Stimulated activated CD4-positive, alpha-beta T cell treated with anti-CD3 and anti-CD28 coated beads, Interleukin-1b, Interleukin-23, amount 100 ng/mL, for 4 hours (primary cell): ENCODE data around the gene ETS2.

Experiments
- DNase-seq, 2 donors: peaks; one replicate each; pipeline ENCODE4 v3.0.0-alpha.2; 2020; ENCODE audit warnings: low read depth in 2 of 2

Gene ETS2

DNA sequence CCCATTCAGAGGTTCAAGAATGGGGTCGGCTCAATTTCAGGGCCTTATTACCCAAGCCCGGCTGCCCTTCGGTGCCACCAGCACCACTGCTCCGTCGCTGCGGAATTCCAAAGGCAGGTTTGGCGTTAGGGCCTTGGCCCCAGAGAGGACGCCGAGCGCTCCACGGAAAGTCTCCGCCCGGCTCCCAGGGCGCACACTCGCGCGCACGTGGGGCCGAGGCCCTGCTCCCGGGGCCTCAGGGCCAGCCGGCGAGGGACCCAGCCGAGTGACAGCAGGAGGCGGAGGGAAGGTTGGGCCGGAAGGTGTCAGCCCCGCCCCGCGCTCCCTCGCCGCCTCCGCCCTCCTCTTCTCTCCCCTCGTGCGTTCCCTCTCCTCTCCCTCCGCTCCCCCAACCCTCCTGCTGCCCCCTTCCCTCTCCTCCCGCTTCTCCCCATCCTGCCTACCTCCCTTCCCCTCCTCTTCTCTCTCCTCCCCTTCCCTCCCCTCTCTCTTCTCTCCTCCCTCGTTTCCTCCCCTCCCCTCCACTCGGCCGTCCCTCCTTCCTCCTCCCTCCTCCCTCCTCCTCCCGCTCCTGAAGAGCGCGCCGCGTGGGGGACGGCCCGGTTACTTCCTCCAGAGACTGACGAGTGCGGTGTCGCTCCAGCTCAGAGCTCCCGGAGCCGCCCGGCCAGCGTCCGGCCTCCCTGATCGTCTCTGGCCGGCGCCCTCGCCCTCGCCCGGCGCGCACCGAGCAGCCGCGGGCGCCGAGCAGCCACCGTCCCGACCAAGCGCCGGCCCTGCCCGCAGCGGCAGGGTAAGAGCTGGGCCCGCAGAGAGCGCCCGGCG lies at the start of gene ETS2:
Gene ETS2, plus strand, starts transcription at position 602 of the 825 bp plus-strand sequence. CDS start 4,106 bp downstream, outside the sequence.
- peak; percentile 63 to 72 for DNase-seq

DNA sequence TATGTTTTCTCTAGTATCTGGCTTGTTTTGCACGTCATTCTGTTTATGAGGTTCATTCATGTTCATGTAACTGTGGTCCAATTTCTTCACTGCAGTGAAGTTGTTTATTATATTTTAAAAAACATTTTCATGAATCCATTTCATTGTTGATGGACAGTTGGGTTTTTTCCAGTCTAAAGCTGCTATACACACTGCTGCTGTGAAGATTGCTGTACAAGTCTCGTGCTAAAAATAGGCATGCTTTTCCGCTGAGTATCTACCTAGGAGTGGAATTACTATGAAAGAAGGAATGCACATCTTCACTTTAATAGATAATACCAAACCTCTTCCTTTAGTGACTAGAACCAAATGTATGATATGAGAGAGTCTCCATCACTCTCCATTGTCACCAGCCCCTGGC lies 49.0 kb upstream of the ETS2 start:
- no peak for DNase-seq

DNA sequence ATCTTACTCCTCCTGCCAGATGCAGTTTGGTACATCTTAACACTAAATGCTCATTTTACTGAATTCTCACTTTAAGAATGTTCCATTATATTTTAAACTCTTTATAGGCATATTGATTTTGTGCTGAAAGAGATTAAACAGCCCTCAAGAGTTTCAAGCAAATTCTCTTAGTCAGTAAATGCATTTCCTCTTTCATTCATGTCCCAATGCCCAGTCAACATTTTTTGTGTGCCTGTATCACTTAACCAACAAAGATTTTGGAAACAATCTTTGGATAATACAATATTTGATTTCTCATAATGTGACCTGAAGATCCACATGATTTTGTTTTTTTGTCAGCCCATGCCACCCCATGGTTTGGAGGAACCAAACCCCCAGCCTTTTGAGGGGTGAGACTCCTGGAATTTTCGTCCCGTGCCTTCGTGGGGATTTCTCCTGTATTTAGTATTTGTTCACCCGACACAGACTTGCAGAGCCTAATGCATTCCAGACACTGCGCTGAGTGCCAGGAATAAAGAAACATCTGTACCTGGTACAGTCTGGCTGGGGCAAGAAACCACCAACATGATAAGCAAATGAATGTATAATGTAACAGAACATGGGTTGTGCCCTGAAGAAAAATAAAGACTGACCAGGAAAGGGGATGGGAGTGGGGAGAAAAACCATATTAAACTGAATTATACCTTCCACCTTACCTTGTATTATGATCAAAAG lies 47.1 kb upstream of the ETS2 start:
- DNase-seq, result no peak

DNA sequence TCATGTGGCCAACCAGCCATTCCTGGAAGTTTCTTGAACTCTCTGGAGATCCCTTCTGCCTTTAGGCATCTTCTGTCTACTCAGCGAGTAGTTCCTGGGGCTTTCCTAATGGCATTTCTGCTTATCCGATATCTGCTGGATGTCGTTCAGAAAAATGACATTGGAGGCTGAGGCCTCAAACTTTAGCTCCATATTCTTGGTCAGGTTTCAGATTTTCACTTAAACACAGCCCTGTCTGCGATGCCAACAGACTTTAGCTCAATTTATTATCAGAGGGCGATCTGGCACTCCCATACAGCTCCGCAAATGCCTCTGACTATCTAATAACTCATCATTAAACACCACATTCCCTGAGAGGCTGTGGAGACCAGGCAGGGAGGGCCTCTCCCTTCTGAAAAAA lies 46.3 kb upstream of the ETS2 start:
- no peak for DNase-seq

DNA sequence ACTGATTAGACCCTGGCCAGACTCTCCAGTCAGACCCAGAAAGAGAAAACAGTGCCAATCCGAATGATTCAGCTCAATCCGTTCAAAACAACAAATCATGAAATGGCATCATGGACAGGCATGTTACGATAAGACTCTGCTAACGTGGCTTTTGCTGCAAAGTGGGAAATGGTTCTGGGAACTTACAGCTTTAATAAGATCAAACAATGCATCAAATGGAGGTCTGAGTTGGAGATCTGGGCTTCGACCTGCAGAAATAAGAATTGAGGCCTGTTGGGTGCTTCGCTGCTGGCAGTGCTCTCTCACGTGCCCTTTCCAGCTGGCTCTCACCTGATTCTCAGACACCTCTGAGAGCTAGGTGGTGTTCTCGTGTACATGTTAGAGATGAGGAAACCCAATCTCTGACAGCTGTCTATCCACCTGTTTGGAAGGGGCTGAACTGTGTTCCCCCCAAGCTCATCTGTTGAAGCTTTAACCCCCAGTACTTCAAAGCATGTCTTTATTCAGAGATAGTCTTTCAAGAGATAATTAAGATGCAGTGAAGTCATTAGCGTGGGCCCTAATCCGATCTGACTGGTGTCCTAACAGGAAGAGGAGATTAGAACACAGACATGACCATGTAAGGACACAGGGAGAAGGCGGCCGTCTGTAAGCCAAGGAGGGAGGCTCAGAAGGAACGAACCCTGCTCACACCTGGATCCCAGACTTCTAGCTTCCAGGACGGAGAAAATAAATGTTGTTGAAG lies 45.5 kb upstream of the ETS2 start:
- no peak for DNase-seq

DNA sequence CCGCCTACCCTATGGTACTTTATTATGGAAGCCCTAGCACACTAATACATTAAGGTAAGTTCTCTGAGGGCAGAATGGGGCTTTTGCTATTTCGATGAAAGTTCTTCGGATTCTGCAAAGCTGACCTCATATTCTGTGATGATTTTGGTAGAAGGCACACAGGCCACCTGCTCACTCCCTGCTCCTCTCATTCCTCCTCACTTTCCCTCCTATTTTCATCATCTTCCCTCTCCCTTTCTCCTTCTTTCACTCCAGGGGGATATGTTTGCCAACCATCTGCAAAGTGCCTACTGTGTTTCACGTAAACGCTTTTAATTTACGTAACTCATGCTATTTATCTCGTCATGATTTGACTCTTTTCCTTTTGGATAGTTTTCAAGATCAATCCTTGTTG lies 45.0 kb upstream of the ETS2 start:
- DNase-seq, result no peak

DNA sequence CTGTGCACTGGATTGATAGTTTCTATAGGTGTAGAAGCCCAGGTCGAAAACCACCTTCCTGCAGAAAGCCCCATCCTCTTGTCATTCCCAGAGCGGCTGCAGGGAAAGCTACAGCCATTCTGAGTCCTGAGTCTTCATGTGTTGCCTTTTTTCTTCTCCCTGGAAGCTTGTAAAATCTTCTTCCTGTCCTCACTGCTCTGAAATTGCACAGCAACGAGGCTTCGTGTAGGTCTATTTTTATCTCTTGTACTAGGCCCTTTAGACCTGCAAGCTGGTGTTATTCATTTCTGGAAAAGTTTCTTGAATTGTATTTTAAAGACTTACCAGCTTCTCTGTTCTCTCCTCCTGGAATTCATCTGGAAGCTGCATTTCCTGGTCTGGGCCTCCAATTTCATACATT lies 44.2 kb upstream of the ETS2 start:
- no peak for DNase-seq

DNA sequence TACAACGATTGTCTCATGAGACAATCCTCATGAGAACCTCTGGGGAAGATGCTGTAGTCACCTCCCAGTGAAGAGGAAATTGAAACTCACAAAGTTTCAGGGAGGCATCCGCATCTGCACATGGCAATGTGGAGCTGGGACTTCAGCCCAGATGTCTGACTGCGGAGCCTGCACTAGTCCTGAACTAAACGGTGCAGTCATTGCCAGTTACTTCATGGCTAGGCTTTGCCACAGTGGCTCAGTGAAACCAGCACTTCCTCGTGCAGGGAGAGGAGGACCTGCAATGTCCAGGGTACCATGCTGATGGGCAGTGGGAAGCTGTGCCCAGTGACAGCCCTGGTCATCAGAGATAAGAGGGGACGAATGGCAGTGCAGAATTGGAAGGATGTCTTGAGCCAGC lies 40.7 kb upstream of the ETS2 start:
- DNase-seq, result no peak

DNA sequence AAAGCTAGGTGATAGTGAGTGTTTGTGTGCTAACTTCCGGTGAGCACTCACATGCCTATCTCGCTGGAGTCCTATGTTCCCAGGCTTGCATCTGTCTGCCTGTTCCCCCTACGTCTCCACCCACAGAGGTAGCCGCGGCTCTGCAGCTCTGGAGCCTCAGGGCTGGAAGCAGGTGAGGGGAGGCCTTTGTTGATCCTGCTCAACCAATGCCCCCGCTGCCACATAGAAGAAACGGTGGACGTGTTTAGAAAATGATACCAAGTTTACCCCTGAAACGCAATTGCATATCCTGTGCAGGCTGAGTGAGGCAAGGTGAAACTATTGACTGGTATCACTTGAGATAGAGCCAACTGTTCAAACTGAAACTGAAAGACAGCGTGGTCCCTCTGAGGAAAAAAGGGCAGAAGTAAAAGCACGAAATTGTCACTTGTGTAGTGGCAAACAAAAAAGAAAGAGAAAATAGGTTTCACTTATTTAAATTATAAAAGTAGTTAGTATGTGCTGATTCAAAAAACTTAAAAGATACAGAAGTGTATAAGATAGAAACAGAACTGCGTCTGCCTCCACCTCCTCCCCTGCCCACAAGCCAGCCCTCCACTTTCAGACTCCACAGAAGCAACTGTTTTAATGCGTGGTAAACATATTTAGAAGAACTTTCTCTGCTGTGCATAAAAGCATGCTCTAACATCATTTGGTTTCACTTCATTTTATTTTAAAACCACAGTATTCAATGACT lies 38.6 kb upstream of the ETS2 start:
- peak; percentile 39 for DNase-seq

DNA sequence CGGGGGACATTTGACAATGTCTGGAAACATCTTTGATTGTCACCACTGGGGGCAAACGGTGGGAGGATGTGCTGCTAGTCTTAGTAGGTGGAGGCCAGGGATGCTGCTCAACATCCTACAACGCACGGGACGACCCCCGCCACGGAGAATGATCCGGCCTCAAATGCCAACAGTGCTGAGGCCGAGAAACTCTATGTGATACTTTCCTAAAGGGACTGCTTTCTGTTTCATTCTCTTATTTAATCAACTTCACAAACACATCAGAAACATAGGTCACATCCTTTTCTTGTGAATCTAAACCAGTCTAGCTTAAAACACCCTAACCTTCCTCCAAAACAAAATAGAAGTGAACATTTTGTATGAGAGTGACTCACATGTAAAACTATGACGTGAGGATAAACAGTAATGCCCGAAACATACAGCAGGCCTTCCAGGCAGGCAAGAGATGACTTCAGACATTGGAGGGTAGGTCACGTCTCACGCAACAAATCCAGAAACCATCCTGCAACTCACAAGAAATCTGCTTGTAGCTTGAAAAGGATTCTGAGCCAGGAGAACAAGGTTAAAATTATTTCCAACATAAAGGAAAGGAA lies 37.2 kb upstream of the ETS2 start:
- peak; percentile 20 to 53 for DNase-seq

DNA sequence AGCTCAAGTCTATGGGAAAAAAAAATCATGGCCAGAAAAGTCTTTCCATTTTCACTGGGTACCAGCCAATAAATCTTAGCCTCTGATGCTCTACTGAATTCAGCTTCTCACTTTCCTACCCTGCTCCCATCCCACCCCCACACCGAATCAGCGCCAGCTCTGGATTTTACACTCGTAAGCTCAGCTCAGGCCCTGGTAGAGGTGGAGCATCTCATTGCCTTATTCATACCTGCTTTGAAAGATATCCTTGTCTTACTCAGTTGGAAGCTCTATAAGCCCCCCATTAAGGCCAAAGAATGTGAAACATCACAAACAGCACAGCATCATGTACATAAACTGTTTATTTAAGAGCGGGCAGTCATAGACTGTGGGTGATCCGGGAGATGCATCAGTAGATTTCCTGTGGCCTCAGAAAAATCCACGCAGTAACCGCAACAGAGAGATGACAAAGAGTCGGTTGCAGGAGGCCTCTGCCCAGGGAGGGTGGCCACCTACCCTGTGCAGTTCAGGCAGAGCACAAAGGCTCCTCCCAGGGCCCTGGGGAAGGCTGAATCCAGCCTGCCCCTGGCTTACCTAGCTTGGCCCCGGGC lies 36.4 kb upstream of the ETS2 start:
- no peak for DNase-seq

DNA sequence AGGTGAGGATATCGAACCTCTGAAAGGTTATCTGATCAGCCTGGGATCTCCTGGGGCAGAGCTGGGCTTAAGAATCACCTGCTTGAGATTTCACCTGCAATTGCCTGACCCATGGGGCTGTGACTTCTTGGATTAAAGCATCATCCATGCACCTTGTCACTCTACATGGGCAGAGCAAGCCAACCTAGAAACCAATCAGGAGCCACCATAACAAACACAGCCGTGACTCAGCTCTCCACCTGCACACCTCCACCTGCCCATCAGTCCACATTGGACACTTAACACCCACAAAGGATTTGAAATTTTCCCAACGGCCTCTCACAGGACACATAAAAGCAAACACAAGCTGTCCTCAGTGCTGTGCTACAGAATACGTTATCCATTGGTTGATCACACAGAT lies 35.1 kb upstream of the ETS2 start:
- DNase-seq, result no peak

DNA sequence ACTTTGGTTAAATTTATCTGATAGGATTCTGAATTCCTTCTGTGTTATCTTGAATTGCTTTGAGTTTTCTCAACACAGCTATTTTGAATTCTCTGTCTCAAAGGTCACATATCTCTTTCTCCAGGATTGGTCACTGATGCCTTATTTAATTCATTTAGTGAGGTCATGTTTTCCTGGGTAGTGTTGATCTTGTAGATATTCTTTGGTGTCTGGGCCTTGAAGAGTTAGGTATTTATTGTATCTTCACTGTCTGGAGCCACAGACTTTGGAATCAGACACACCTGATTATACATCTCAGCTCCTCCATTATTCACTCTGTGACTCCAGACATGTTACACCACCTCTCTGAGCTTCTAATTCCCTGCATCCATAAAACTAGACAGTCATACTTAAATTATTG lies 34.2 kb upstream of the ETS2 start:
- DNase-seq, result no peak

DNA sequence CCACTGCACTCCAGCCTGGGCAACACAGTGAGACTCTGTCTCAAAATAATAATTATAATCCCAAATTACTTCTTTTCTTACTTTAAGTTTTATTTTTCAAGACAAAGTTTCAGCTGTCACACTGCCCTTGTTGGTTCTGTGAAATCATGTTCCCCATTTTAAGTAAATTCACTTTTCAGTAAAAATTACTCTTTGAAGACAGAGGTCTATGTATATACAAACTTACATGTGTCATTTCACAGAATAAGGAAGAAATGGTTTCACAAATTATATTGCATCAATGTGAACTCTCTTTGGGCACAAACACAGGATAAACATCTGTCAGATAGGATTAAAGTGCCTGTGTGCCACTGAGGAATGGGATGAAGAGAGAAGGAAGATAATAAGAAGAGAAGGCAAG lies 33.1 kb upstream of the ETS2 start:
- DNase-seq, result no peak

DNA sequence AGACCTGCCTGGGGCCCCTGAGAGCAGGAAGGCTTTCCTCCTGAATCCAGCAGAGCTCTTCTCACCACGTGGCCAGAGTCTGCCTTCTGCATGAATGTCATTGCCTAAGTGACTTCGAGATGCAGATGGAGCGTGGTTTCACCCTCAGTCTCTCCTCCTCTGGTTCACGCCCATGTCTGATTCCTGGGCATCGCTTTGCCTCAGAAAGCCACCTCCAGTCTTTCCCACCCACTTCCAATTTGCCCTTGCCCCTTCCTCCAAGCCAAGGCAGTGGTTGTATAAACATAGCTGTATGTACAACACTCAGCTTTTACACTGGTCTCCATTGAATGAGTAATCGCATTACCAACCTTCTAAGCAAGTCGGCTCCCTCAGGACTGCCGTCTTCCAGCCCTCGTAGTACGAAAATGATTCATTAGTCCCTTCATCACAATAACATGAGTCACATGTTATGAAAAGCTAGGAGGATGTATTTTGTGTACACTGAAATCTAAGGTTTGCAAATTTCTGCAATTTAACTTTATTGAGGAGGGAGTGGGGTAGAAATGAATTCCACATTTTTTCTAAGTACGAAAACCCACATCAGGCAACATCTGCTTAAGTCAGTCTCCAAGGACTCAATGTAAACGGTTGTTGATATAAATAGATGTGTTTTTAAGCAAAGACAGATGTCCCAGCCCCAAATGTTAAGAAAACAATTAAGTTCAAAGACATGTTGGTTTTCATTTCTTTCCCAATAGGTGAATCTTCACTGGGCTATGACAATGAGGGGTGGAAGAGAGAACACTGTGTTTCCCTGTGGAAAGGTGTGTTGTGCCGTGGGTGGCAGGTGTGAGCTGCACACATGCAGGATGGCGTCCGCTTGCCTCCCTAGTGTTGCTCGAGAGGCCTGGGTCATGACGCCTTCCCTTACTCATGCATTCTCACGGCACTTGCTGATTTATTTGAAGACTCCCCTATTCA lies 32.3 kb upstream of the ETS2 start:
- no peak for DNase-seq

DNA sequence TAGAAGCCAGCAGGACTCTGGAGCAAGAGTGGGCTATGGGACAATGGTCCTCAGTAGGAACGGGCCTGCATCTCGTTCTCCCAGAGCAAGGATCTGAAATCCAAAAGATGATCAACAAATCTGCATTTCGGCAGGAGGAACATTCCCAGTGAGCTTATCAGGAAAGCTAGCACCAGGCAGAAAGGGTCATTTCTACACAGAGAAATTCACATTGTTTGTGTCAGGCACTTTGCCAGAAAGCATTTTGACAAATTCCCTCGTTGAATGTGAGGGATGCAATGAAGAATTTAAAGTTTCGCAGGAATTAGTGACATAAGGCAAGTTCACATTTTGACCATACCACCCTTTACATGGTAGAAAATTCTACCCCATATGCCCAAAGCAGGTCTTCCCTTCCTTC lies 31.6 kb upstream of the ETS2 start:
- DNase-seq, result no peak

DNA sequence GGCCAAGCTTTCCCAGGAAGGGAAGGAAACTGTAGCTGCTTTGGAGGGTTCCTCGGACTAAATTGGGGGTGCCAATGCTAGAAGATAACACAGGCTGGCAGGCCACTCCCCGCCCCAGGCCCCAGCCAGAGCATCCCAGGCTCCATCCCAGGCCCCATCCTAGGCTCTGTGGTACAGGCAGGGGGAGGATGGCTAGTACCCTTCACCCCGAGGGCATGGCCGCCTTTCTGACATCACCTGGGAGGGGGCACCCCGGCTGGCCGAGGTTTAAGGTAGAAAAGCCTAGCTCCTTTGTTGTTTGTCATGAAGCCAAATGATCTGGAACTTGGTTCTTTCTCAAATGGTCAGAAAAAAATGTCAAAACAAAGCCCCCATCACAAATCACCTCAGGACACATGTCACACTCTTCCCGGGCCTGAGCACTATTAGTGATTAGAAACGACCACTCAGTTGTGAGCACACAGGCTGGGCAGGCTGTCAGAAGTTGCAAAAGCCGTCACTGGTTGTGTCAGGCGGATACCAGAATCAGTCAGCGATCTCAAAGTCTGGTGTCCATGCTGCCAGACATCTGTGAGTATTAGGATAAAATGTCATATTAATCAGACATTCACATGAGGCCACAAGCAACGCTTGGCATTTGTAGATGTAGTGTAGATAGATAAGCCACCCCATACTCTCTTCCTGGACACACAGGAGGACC lies 31.0 kb upstream of the ETS2 start:
- no peak for DNase-seq

DNA sequence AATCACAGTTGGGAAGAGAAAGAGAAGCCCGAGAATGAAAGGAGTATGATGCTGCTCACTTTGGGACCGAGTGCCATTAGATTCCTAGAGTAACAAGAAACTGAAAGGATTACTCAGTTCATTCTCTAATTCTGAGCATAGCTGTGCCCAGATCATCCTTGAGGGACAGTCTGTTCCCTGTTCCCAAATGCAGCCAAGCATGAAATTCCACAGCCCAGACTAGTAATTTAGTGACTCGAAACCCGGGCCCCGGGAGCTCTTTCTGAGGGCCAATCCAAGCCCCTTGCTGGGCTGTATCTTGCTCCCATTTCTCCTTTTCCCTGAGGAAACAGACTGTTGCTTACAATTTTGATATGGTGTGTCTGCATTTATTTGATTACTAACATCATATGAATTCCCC lies 30.0 kb upstream of the ETS2 start:
- no peak for DNase-seq

DNA sequence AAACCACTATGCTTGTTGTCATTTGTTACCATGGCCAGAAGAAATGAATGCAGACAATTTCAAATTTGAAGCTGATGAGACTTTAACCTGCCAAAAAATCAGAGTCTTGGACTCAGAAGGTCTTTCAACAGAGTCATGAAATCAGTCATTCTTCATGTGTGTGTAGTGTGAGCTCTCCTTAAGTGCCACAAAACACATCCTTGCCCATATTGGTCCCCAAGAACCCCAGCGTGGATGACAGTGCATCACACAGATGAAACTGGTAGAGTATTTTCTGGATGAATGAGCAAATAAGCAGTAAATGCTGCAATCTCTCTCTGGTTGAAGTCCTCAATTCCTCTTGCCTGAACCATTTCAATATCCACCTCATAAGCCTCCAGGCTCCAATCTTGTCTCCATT lies 28.7 kb upstream of the ETS2 start:
- no peak for DNase-seq
